ENCODE measurements around the gene ATG2A. TPM values are rescaled to one million over a fixed set of nuclear protein-coding genes. Genes with fewer than 3 reads are reported as not detected.

Gene ATG2A
- total and polyA plus RNA-seq, 10 of the 15 experiments (the other 5 are each of a cell fraction or from before 2014, with no cell fraction given), result 0.08 to 19.0 (median 4.6) TPM

DNA sequence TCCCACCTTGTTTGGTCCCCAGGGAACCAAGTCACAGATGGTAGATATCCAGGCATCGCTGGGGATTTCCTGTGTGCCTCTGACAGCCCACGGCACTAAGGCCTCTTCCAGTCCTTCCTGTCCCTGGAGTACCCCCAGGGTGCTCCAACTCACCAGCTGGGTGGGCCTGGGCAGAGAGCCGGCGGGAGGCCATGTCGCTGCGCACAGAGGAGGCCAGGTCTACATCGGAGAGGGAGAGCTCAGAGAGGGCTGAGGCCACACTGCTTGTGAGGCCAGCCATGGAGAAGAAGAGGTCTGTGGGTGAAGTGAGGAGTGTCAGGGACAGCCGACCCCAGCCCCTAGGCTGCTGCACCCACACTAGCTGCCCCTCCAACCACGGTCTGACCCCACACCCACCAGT is 5.3 kb downstream of the ATG2A start (continued):
- TF ChIP-seq, protein P1, sequence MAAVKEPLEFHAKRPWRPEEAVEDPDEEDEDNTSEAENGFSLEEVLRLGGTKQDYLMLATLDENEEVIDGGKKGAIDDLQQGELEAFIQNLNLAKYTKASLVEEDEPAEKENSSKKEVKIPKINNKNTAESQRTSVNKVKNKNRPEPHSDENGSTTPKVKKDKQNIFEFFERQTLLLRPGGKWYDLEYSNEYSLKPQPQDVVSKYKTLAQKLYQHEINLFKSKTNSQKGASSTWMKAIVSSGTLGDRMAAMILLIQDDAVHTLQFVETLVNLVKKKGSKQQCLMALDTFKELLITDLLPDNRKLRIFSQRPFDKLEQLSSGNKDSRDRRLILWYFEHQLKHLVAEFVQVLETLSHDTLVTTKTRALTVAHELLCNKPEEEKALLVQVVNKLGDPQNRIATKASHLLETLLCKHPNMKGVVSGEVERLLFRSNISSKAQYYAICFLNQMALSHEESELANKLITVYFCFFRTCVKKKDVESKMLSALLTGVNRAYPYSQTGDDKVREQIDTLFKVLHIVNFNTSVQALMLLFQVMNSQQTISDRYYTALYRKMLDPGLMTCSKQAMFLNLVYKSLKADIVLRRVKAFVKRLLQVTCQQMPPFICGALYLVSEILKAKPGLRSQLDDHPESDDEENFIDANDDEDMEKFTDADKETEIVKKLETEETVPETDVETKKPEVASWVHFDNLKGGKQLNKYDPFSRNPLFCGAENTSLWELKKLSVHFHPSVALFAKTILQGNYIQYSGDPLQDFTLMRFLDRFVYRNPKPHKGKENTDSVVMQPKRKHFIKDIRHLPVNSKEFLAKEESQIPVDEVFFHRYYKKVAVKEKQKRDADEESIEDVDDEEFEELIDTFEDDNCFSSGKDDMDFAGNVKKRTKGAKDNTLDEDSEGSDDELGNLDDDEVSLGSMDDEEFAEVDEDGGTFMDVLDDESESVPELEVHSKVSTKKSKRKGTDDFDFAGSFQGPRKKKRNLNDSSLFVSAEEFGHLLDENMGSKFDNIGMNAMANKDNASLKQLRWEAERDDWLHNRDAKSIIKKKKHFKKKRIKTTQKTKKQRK (IDR thresholded peaks at IDR 0.05; ENCODE audit: low read depth, low read length), result no peak
- no peak for TF ChIP-seq POLR2AphosphoS2 (IDR thresholded peaks at IDR 0.05; ENCODE audit: low read depth, low read length)
- TF ChIP-seq SIX5 (IDR thresholded peaks at IDR 0.05; ENCODE audit: low read depth, low read length, severe bottlenecking), result no peak
- no peak for TF ChIP-seq MTA3 (IDR thresholded peaks at IDR 0.05; ENCODE audit: borderline replicate concordance, low read length)
- TF ChIP-seq ASH2L (IDR thresholded peaks at IDR 0.05; ENCODE audit: borderline replicate concordance, low read depth), result no peak
- no peak for TF ChIP-seq EZH2 (IDR thresholded peaks at IDR 0.05; ENCODE audit: borderline replicate concordance, control insufficient read depth, low read depth, low read length)
- no peak for TF ChIP-seq ETV6 (conservative IDR thresholded peaks at IDR 0.05 in 1 of 2, IDR thresholded peaks at IDR 0.05 in 1 of 2; ENCODE audit: borderline replicate concordance in 1 of 2, low read depth in 1 of 2)

DNA sequence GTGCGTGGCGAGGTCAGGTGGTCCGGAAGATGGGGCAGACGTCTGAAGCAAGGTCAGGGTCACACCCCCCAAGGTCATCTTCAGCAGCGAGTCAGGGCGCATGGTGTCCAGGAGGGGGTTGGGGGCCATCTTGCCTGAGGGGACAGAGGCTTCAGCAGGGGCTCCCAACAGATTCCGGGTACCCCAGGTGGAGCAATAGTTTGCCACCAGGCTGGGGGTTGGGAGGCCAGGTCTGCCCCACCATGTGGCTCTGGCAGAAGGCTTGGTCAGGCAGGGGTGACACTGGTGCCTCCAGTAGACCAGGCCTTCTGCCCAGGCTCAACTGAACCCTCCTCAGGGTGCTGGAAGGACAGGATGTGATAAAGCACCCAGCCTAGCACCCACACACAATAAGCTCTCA is 5.9 kb downstream of the ATG2A start:
- ChIA-PET SMC1A (ENCODE audit: uncharacterized antibody, unreplicated experiment) (no interaction called here), POLR2A (interaction anchor here (0.5 to 0.9 kb wide), 2 partner anchors 13 to 168 kb away, joined by 3 to 4 read pairs; partner anchors contain the start of gene PPP2R5B), RAD21 (ENCODE audit: unreplicated experiment) (no interaction called here), CTCF (interaction anchor here (1.6 kb wide), 1 partner anchor 63 kb away, joined by 4 read pairs; no protein-coding TSS in a partner anchor)
- in situ Hi-C loops (cut with MboI), result no loop called here
- H3K4me3 ChIP-seq, result no peak overlapping the region
- H3K27ac ChIP-seq (ENCODE audit: control insufficient read depth, insufficient read depth), result no peak overlapping the region
- no peaks in the 10 kb centered on the region for H3K9me3 ChIP-seq (replicated peaks; ENCODE audit: control insufficient read depth, insufficient read depth, low read length)
- peaks cover 0 to 7% of the 10 kb centered on the region in 2 experiments; a peak in 3 of 4 replicates for H3K36me3 ChIP-seq (ENCODE audit: control insufficient read depth in 2 of 2, insufficient read depth in 2 of 2, low read length in 1 of 2)
- 81% methylated on average over 7 of the region's 7 CpGs for WGBS (ENCODE audit: insufficient coverage, insufficient replicate concordance, low lambda C conversion rate, missing lambda C conversion rate)
- H3K4me1 ChIP-seq (ENCODE audit: control insufficient read depth, insufficient read depth, low read length), result peaks cover 5% of the 10 kb centered on the region
- no peaks in the 10 kb centered on the region for H3K27me3 ChIP-seq (replicated peaks in 1 of 2; ENCODE audit: control insufficient read depth in 2 of 2, insufficient read depth in 2 of 2, low read length in 1 of 2)
- no peak overlapping the region for H3K4me2 ChIP-seq (ENCODE audit: control insufficient read depth, insufficient read depth)
- FAIRE-seq (no peak), ATAC-seq (no peak), DNase-seq (ENCODE audit: low read depth, low spot score) (no peak)
- no TSS peak for BruUV-seq (replicated peaks)
- intact Hi-C loops (cut with micrococcal nuclease; ENCODE audit: unreplicated experiment), result no loop called here
- H4K20me1 ChIP-seq (ENCODE audit: control insufficient read depth, insufficient read depth), result no peaks in the 10 kb centered on the region
- no peak overlapping the region for H3K9ac ChIP-seq (ENCODE audit: control insufficient read depth, insufficient read depth, low read length)
- no peak overlapping the region for H2AFZ ChIP-seq (ENCODE audit: control insufficient read depth, low read depth, low read length)
- H3K79me2 ChIP-seq (ENCODE audit: control insufficient read depth, insufficient read depth, low read length), result peaks cover 3% of the 10 kb centered on the region
- TF ChIP-seq POLR2A (IDR thresholded peaks at IDR 0.05; ENCODE audit: low read depth, low read length) (no peak), POLR2AphosphoS2 (IDR thresholded peaks at IDR 0.05; ENCODE audit: low read depth, low read length) (no peak), HDAC6 (IDR thresholded peaks at IDR 0.05; ENCODE audit: unreplicated experiment) (no peak), PAX8 (IDR thresholded peaks at IDR 0.05) (no peak), EZH2 (IDR thresholded peaks at IDR 0.05; ENCODE audit: borderline replicate concordance, control insufficient read depth, low read depth, low read length) (no peak), LARP7 (IDR thresholded peaks at IDR 0.05) (no peak), RCOR1 (conservative IDR thresholded peaks at IDR 0.05; ENCODE audit: low read depth, low read length) (no peak), RAD21 (IDR thresholded peaks at IDR 0.05; ENCODE audit: insufficient read depth, low read depth, low read length) (no peak)
- TF ChIP-seq, protein P2, sequence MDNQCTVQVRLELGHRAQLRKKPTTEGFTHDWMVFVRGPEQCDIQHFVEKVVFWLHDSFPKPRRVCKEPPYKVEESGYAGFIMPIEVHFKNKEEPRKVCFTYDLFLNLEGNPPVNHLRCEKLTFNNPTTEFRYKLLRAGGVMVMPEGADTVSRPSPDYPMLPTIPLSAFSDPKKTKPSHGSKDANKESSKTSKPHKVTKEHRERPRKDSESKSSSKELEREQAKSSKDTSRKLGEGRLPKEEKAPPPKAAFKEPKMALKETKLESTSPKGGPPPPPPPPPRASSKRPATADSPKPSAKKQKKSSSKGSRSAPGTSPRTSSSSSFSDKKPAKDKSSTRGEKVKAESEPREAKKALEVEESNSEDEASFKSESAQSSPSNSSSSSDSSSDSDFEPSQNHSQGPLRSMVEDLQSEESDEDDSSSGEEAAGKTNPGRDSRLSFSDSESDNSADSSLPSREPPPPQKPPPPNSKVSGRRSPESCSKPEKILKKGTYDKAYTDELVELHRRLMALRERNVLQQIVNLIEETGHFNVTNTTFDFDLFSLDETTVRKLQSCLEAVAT (IDR thresholded peaks at IDR 0.05), result no peak
- TF ChIP-seq, protein P3, sequence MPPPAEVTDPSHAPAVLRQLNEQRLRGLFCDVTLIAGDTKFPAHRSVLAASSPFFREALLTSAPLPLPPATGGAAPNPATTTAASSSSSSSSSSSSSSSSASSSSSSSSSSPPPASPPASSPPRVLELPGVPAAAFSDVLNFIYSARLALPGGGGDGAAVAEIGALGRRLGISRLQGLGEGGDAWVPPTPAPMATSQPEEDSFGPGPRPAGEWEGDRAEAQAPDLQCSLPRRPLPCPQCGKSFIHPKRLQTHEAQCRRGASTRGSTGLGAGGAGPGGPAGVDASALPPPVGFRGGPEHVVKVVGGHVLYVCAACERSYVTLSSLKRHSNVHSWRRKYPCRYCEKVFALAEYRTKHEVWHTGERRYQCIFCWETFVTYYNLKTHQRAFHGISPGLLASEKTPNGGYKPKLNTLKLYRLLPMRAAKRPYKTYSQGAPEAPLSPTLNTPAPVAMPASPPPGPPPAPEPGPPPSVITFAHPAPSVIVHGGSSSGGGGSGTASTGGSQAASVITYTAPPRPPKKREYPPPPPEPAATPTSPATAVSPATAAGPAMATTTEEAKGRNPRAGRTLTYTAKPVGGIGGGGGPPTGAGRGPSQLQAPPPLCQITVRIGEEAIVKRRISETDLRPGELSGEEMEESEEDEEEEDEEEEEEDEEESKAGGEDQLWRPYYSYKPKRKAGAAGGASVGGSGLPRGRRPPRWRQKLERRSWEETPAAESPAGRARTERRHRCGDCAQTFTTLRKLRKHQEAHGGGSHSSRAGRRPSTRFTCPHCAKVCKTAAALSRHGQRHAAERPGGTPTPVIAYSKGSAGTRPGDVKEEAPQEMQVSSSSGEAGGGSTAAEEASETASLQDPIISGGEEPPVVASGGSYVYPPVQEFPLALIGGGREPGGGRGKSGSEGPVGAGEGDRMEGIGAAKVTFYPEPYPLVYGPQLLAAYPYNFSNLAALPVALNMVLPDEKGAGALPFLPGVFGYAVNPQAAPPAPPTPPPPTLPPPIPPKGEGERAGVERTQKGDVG (CRISPR knock-in tag; IDR thresholded peaks at IDR 0.05), result no peak
